Endothelial cell of umbilical vein (primary cell): Measurements from ENCODE around the gene HTT-AS. TPM values are rescaled to one million over a fixed set of nuclear protein-coding genes. Genes with fewer than 3 reads are reported as not detected.

Experiments
- BruUV-seq: library from RNA; stranded (reverse); fragments of 400-500 nt; replicated peaks from 2 replicates; lab custom pipeline; 2021; lab: Mats Ljungman, UMichigan
- CTCF ChIA-PET: fragments of 300-600, 350-600 bp; sonication (Branson Sonifier 250); formaldehyde crosslinking; loops from one replicate; lab custom pipeline; 2021; ENCODE audit warnings: antibody characterized with exemption, inconsistent platforms; lab: Charles Lee
- POLR2A ChIA-PET: fragments of 300-600, 350-600 bp; sonication (Branson Sonifier 250); formaldehyde crosslinking; loops from one replicate; lab custom pipeline; 2021; ENCODE audit warnings: antibody characterized with exemption, inconsistent platforms; lab: Charles Lee
- DNase-seq: peaks from one replicate; pipeline ENCODE4 v3.0.0-alpha.2; 2011; ENCODE audit warnings: low read depth, low spot score
- FAIRE-seq: peaks from 2 replicates; lab custom pipeline; 2011; peaks lifted over from hg19 to GRCh38; lab: Jason Lieb, UNC
- H2AFZ ChIP-seq: 2 replicates; pipeline ENCODE4 v1.6.0; 2012; ENCODE audit warnings: low read depth, low read length, control low read depth, inconsistent platforms
- H3K27ac ChIP-seq: 2 replicates; pipeline ENCODE4 v1.5.1; 2011; ENCODE audit warnings: low read depth, mild to moderate bottlenecking, control low read depth, low read length, moderate library complexity; ENCODE audit not compliant: insufficient read depth
- H3K27me3 ChIP-seq, 2 experiments: 2 replicates each; pipeline versions ENCODE4 v1.6.0 to v1.6.1; 2011; ENCODE audit warnings: low read length in 2 of 2, mixed read lengths in 1 of 2; ENCODE audit not compliant: control insufficient read depth in 2 of 2, insufficient read depth in 2 of 2
- H3K36me3 ChIP-seq, 2 experiments: 2 replicates in 1 of 2; 3 replicates in 1 of 2; pipeline ENCODE4 v1.5.1; 2011; ENCODE audit warnings: low read length in 2 of 2, mild to moderate bottlenecking in 1 of 2, moderate library complexity in 1 of 2; ENCODE audit not compliant: control insufficient read depth in 2 of 2, insufficient read depth in 2 of 2; ENCODE audit errors: extremely low read depth in 1 of 2
- H3K4me1 ChIP-seq: 3 replicates; pipeline ENCODE4 v1.5.1; 2011; ENCODE audit warnings: mild to moderate bottlenecking, low read length; ENCODE audit not compliant: control insufficient read depth, insufficient read depth; ENCODE audit errors: extremely low read depth
- H3K4me2 ChIP-seq: 2 replicates; pipeline ENCODE4 v1.6.1; 2011; ENCODE audit warnings: low read length, control low read depth, mixed read lengths; ENCODE audit not compliant: insufficient read depth
- H3K4me3 ChIP-seq, 3 experiments: fragments of 200-600 bp in 1 of 3; sonication (generic), shearing (Covaris generic) in 1 of 3; replicated peaks in 1 of 3; 2 replicates each; pipeline ENCODE4 v1.5.1; 2011 to 2016; ENCODE audit warnings: control low read depth in 3 of 3, low read length in 3 of 3, mild to moderate bottlenecking in 2 of 3, inconsistent platforms in 1 of 3, low read depth in 1 of 3, moderate library complexity in 1 of 3; ENCODE audit not compliant: insufficient read depth in 1 of 3
- H3K79me2 ChIP-seq: 2 replicates; pipeline ENCODE4 v1.6.0; 2012; ENCODE audit warnings: low read length, inconsistent platforms; ENCODE audit not compliant: control insufficient read depth, insufficient read depth
- H3K9ac ChIP-seq: replicated peaks from 2 replicates; pipeline ENCODE3; 2011; ENCODE audit warnings: low read length, control low read depth; ENCODE audit not compliant: insufficient read depth; ENCODE audit errors: extremely low read depth
- H3K9me1 ChIP-seq: replicated peaks from 3 replicates; pipeline ENCODE4 v1.6.0; 2011; ENCODE audit warnings: mild to moderate bottlenecking, low read length; ENCODE audit not compliant: control insufficient read depth, insufficient read depth; ENCODE audit errors: extremely low read depth
- H3K9me3 ChIP-seq: replicated peaks from 2 replicates; pipeline ENCODE4 v1.5.1; 2012; ENCODE audit warnings: low read length, inconsistent platforms; ENCODE audit not compliant: control insufficient read depth, insufficient read depth
- H4K20me1 ChIP-seq: replicated peaks from 2 replicates; pipeline ENCODE3; 2011; ENCODE audit warnings: mild to moderate bottlenecking, low read length; ENCODE audit not compliant: control insufficient read depth, insufficient read depth; ENCODE audit errors: extremely low read depth
- CTCF ChIP-seq, 2 donors: IDR thresholded peaks; 1 replicate in 1 of 2; 2 replicates in 1 of 2; pipeline ENCODE4 v1.5.1; 2011; ENCODE audit warnings: low read length in 2 of 2, mild to moderate bottlenecking in 2 of 2, moderate library complexity in 2 of 2, control low read depth in 1 of 2, inconsistent platforms in 1 of 2, low read depth in 1 of 2; ENCODE audit not compliant: insufficient read depth in 1 of 2; ENCODE audit errors: extremely low read depth in 1 of 2
- EZH2 ChIP-seq: IDR thresholded peaks from 2 replicates; pipeline ENCODE4 v1.6.1; 2012; ENCODE audit warnings: borderline replicate concordance, low read depth, mild to moderate bottlenecking, moderate library complexity, low read length, inconsistent platforms; ENCODE audit not compliant: severe bottlenecking
- FOS ChIP-seq: IDR thresholded peaks from 2 replicates; pipeline ENCODE4 v1.6.1; 2011; ENCODE audit warnings: mild to moderate bottlenecking, low read length, moderate library complexity, borderline replicate concordance; ENCODE audit not compliant: insufficient read depth
- GATA2 ChIP-seq: IDR thresholded peaks from 2 replicates; pipeline ENCODE4 v1.7.0; 2011; ENCODE audit warnings: low read depth, mild to moderate bottlenecking, moderate library complexity, mixed read lengths, low read length; ENCODE audit not compliant: insufficient read length, insufficient read depth
- JUN ChIP-seq: IDR thresholded peaks from 2 replicates; pipeline ENCODE4 v1.6.1; 2011; ENCODE audit warnings: borderline replicate concordance, low read depth; ENCODE audit not compliant: insufficient read length, insufficient read depth
- MAX ChIP-seq: IDR thresholded peaks from 2 replicates; pipeline ENCODE4 v1.6.1; 2011; ENCODE audit not compliant: insufficient read depth, insufficient read length
- MYC ChIP-seq: IDR thresholded peaks from one replicate; pipeline ENCODE4 v1.6.1; 2011; ENCODE audit warnings: mild to moderate bottlenecking, low read depth, low read length
- POLR2A ChIP-seq: IDR thresholded peaks from 2 replicates; pipeline ENCODE4 v1.6.1; 2012; ENCODE audit warnings: low read depth, mild to moderate bottlenecking, control low read depth, low read length
- POLR2AphosphoS5 ChIP-seq: IDR thresholded peaks from 2 replicates; pipeline ENCODE4 v1.6.1; 2012; ENCODE audit warnings: low read depth, mild to moderate bottlenecking, control low read depth, low read length, moderate library complexity; ENCODE audit not compliant: insufficient read depth
- dilution Hi-C: fragments of 300-500 bp; cut with MboI; formaldehyde crosslinking; loops from one replicate; pipeline ENCODE4 v1.15.0; 2019; ENCODE audit warnings: low sequenced_read_pairs; ENCODE audit not compliant: extremely low pct_ligation_motif_present
- intact Hi-C: fragments of 100-400 bp; cut with micrococcal nuclease; formaldehyde crosslinking; loops from one replicate; pipeline ENCODE4 v1.10.0; 2022
- polyA plus RNA-seq, 4 experiments: library from polyadenylated mRNA; depleted of rRNA in 3 of 4; stranded (reverse) in 3 of 4; unstranded in 1 of 4; fragments of >200 nt; gene quantifications; 2 replicates each; pipeline versions ENCODE4 v1.2.1 to v1.2.3, GENCODE V29; 2011 to 2012; ENCODE audit warnings: missing spikeins in 1 of 4
- total RNA-seq: library from RNA; stranded (reverse); gene quantifications from 2 replicates; pipeline ENCODE4 v1.2.3, GENCODE V29; 2021

HTT-AS gene
- total and polyA plus RNA-seq, 2 donors (not counting 3 experiments of a cell fraction or from before 2014, with no cell fraction given): not detected

- dilution Hi-C loops (no loop called here), intact Hi-C loops (no loop called here)
- Histone ChIP-seq H3K79me2 (no peaks in the 10 kb centered on the region), H3K4me2 (peak overlapping the region; percentile 25), H3K9me1 (no peaks in the 10 kb centered on the region), H3K4me1 (peaks cover 7% of the 10 kb centered on the region), H2AFZ (peak overlapping the region; percentile 93), H4K20me1 (no peaks in the 10 kb centered on the region), H3K27me3 (no peaks in the 10 kb centered on the region), H3K4me3 (no peak overlapping the region), H3K36me3 (no peaks in the 10 kb centered on the region), H3K9me3 (no peaks in the 10 kb centered on the region), H3K9ac (no peak overlapping the region), H3K27ac (no peak overlapping the region)
- BruUV-seq: no TSS peak
- ChIA-PET CTCF (interaction anchor here (0.6 to 1.0 kb wide), 2 partner anchors 284 to 886 kb away, joined by 3 read pairs; partner anchors contain the start of gene TNIP2), POLR2A (no interaction called here)
- FAIRE-seq (no peak), DNase-seq (no peak)
- no peak for TF ChIP-seq EZH2
- TF ChIP-seq MYC: no peak
- TF ChIP-seq POLR2A: no peak
- no peak for TF ChIP-seq MAX
- no peak for TF ChIP-seq JUN
- no peak for TF ChIP-seq FOS
- no peak for TF ChIP-seq GATA2
- TF ChIP-seq CTCF (IDR thresholded peaks at IDR 0.05; ENCODE audit: extremely low read depth in 1 of 2, insufficient read depth in 1 of 2, low read depth in 1 of 2, low read length in 2 of 2): no peak
- TF ChIP-seq POLR2AphosphoS5: no peak
Measured at GRCh38 chr4:3040452-3041191, 33.7 kb downstream of the HTT-AS start.
